Stimulated activated CD8-positive, alpha-beta memory T cell treated with anti-CD3 and anti-CD28 coated beads, Interleukin-15, amount 100 ng/mL, for 4 hours (primary cell): ENCODE measurements around the gene NAT8.
"Not testable (repeated sequence)": the region's sequence is repeated elsewhere in the genome, so short reads cannot be mapped to it uniquely, and the experiment has no call there.

Source experiments
- DNase-seq, 2 donors: peaks; one replicate each; pipeline ENCODE4 v3.0.0-alpha.2; 2020; ENCODE audit warnings: low read depth in 2 of 2

The NAT8 gene, protein sequence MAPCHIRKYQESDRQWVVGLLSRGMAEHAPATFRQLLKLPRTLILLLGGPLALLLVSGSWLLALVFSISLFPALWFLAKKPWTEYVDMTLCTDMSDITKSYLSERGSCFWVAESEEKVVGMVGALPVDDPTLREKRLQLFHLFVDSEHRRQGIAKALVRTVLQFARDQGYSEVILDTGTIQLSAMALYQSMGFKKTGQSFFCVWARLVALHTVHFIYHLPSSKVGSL

GRCh38 chr2:73642338-73643018 lies at the start of gene NAT8:
Gene NAT8, minus strand, starts transcription at chr2:73642422. Its CDS starts 794 bp downstream, at chr2:73641628.
- no peak for DNase-seq

- DNase-seq = not testable (repeated sequence)
Measured at GRCh38 chr2:73690372-73691088, 48.3 kb upstream of the NAT8 start.

- DNase-seq = not testable (repeated sequence)
Measured at GRCh38 chr2:73688494-73688893, 46.3 kb upstream of the NAT8 start.

DNA sequence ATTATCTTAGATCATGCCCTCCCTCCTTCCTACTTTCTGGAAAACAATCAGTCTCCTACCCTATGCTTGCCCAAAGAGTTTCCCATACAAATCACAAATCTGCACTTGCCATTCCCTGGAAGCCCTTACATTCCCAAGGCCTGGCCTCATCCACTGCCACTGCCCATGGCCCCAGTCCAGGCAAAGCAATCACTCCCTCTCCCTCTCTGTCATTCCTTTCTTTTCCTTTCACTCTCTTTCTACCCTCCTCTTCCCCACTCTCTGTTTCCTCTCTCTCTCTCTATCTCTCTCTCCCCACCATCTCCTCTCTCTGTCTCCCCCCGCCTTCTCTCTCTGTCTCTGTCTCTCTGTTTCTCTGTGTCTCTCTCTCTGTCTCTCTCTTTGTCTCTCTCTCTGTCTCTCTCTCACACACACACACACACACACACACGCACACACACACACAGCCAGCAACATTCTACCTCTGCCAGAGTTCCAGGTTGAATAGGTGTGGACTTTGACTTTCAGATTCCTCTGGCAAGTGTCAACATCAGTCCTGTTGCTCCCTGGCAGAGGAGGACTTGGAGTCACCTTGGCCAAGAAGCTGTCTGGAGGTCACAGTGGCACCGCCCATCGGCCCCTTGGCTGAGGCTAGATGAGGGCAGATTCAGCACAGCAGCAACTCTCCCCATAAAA lies 43.7 kb upstream of the NAT8 start:
- DNase-seq = no peak

GRCh38 chr2:73684905-73685304 lies 42.7 kb upstream of the NAT8 start:
- not testable (repeated sequence) for DNase-seq

- DNase-seq = not testable (repeated sequence)
Measured at GRCh38 chr2:73684325-73684724, 42.1 kb upstream of the NAT8 start.

DNA sequence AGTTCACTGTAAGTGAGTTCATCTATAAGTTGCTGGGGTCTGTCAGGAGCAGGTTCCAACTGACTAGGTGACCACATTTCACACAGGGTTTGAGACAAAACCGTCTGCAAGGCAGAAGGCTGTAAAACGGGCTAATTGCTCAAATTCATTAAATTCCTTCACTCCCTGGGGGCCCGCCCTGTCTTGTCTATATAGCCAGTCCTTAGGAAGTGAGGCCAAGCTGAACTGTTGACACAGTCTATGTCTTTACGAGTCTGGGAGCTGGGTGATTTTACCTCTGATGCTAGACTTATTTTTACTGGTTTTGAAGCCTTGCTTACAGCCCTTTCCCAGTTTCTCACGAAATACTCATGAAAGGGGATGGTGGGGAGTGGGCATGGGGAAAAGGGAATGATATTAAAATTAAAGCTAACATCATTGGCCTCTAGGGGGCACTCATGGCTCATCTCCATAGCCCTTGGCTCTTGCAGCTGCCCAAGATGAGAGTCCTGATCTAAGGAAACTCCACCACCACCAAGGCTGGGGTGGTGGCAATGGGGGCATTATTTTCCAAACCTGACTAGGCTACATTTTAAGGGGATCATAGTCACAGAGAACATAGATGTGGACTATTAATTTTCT lies 37.8 kb upstream of the NAT8 start:
- DNase-seq = not testable (repeated sequence)

GRCh38 chr2:73679237-73679636 lies 37.0 kb upstream of the NAT8 start:
- not testable (repeated sequence) for DNase-seq

DNA sequence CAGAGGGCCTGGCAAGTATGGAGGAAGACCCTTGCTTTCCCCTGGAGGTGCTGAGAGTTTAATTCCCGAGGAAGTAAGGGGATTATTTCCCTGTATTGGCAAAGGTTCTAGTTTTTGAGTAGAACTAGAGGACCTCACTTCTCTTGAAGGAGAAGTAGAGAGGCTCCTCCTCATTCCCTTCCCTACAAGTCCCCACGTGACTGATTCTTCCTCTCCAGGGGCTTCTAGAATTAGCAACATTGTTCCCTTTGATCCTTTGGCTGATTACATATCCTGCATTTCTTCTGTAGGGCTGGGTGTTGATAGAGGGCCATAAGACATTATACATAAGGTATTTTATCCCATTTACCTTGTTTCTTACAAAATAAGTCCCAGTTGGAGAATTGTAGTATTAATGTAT lies 35.8 kb upstream of the NAT8 start:
- not testable (repeated sequence) for DNase-seq

DNA sequence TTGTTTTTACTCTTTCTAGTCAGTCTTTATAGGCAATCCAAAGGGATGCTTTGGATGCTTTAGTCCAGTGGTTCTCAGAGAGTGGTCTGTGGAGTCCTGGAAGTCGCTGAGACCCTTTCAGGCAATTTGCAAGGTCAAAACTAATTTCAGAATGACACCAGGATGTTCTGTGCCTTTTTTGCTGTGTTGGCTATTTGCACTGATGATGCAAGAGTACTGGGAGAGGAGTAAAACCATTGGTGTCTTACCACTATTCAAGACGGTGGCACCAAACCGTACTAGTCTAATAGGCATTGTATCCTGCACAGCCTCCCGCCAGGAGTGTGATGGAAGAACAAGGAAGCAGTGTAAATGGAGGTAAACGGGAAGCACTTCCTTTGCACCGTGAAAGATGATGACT lies 34.0 kb upstream of the NAT8 start:
- DNase-seq = not testable (repeated sequence)

DNA sequence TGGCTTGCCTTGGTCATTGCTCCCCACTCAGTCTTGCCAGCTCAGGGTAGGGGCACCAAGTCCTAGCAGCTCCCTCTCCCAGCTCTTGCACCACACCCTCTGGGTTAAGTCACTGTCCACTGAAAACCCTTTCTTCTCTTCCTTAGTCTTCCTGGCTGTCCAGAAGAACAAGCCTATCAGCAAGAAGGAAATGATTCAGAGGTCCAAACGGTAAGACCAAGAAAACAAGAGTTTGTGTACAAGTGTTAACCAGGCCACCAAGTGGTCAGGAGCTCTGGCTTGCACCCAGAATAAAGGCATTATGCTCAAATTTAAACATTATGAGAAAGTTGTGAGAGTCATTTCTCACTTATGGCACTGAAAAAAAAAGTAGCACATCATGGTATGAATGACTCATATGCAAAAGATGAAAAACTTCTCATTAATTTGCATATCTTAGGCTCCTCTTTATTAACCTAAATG lies 32.5 kb upstream of the NAT8 start:
- not testable (repeated sequence) for DNase-seq

- not testable (repeated sequence) for DNase-seq
Measured at GRCh38 chr2:73669976-73670375, 27.8 kb upstream of the NAT8 start.

DNA sequence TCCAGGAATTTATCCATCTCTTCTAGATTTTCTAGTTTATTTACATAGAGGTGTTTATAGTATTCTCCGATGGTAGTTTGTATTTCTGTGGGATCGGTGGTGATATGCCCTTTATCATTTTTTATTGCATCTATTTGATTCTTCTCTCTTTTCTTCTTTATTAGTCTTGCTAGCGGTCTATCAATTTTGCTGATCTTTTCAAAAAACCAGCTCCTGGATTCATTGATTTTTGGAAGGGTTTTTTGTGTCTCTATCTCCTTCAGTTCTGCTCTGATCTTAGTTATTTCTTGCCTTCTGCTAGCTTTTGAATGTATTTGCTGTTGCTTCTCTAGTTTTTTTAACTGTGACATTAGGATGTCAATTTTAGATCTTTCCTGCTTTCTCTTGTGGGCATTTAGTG lies 25.0 kb upstream of the NAT8 start:
- not testable (repeated sequence) for DNase-seq

GRCh38 chr2:73654175-73654574 lies 12.0 kb upstream of the NAT8 start:
- no peak for DNase-seq

DNA sequence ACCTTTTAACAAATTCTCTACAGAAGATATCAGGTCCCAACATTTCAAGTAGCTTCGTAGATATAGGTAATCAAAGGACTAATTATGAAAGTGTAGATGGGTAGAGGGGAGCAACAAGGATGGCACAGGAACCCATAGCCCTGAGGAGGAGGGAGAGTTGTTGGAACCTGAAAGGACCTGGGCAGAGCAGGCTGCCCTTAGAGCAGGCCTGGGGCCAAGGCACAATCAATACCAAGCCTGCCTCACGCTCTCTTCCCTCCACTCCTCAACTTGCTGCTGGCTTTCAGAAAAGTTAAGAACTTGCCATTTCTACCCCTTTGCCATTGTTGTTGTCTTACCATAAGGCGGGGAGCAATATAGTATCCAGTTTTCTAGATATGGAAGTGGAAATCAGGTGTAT lies 10.1 kb upstream of the NAT8 start:
- DNase-seq = no peak

- no peak for DNase-seq
Measured at GRCh38 chr2:73651591-73652230, 9.5 kb upstream of the NAT8 start.

- DNase-seq = not testable (repeated sequence)
Measured at GRCh38 chr2:73647690-73648089, 5.5 kb upstream of the NAT8 start.

DNA sequence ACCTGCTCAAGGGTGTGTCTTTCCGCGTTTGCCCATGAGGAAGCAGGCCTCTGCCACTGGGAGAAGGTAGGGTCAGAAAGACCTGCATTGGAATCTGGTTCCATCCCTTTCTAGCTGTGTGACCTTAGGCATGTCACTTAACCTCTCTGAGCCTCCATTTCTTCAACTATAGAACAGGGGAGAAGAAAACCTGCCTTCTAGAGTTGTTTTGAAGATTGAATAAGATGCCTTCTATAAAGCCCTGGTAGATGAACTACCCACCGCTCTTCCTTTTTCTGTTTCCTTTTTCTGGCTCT lies 507 bp downstream of the NAT8 start:
- no peak for DNase-seq

- DNase-seq = no peak
Measured at GRCh38 chr2:73640946-73641766, 1.1 kb downstream of the NAT8 start.

DNA sequence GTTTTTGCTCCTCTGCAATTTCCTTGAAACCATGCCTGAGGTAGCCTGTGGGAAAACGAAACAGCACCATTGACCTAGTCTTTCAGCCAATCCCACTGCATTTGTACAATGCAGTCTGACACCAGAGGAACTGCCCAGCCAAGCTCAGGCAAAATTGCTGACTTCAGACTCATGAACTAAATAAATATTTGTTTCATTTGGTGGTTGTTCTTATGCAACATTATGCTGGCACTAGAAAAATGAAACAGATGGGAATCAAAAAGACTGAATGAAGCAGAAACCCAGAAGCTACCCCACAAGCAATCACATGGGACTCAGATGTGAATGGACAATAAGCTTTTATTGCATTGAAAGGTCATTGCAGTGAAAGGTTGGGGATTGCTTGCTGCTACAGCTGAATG lies 1.7 kb downstream of the NAT8 start:
- no peak for DNase-seq

GRCh38 chr2:73638429-73638828 lies 3.8 kb downstream of the NAT8 start:
- no peak for DNase-seq
